Measurements from ENCODE around the gene TBC1D10A.

DNA sequence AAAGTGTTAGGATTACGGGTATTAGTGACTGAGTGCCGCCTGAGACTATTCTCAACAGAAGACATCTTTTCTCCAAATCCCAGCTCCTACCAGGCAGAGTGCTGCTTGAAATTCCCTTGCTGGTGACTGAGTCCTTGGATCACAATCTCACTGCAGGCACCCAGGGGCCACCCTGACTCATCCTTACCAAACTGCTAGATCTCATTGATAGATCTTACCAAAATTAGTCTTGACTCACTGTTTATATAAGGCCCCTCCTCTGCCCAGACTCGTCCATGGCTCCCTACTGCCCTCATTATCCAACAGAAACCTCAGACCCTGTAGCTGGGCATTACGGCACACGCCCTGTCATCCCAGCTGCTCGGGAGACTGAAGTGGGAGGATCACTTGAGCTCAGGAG is 14.7 kb downstream of the TBC1D10A start:
- TF ChIP-seq OSR1 (CRISPR knock-in tag; IDR thresholded peaks at IDR 0.05): no peak
- TF ChIP-seq ARNTL (CRISPR knock-in tag; IDR thresholded peaks at IDR 0.05; ENCODE audit: borderline replicate concordance, low read depth): no peak
